Mesothelial cell of epicardium (in vitro differentiated cells): Measurements from ENCODE around the gene KCNH6. TPM values are rescaled to one million over a fixed set of nuclear protein-coding genes. Genes with fewer than 3 reads are reported as not detected.
A peak's percentile ranks its signal among the peaks of the same experiment; 100 is the strongest.

Experiments used
- DNase-seq, 2 experiments: peaks; one replicate each; pipeline ENCODE4 v3.0.0; 2021; ENCODE audit warnings: low spot score in 2 of 2; ENCODE audit not compliant: unreplicated experiment in 2 of 2
- H3K27ac Mint-ChIP-seq: 2 replicates; pipeline ENCODE4 v1.8.0; 2021; ENCODE audit warnings: mixed read lengths
- H3K27me3 Mint-ChIP-seq: 2 replicates; pipeline ENCODE4 v1.8.0; 2021; ENCODE audit warnings: low read depth, mixed read lengths
- H3K36me3 Mint-ChIP-seq: 2 replicates; pipeline ENCODE4 v1.8.0; 2021; ENCODE audit warnings: mixed read lengths
- H3K4me1 Mint-ChIP-seq: 2 replicates; pipeline ENCODE4 v1.8.0; 2021; ENCODE audit warnings: mixed read lengths
- H3K4me3 Mint-ChIP-seq: 2 replicates; pipeline ENCODE4 v1.8.0; 2021; ENCODE audit warnings: mild to moderate bottlenecking, moderate library complexity, mixed read lengths
- H3K9me3 Mint-ChIP-seq: 2 replicates; pipeline ENCODE4 v1.8.0; 2021; ENCODE audit warnings: mixed read lengths
- total RNA-seq: library from RNA; stranded (reverse); gene quantifications from 3 replicates; pipeline ENCODE4 v1.2.1, GENCODE V29; 2021
- TF ChIP-seq, protein P1 (sequence below): fragments of 200-600 bp; sonication (generic); IDR thresholded peaks from one replicate; pipeline ENCODE4 v1.5.0; 2021; ENCODE audit warnings: antibody characterized with exemption; ENCODE audit not compliant: unreplicated experiment

The KCNH6 gene
- total RNA-seq, 1 donor from 2014 or later = not detected

DNA sequence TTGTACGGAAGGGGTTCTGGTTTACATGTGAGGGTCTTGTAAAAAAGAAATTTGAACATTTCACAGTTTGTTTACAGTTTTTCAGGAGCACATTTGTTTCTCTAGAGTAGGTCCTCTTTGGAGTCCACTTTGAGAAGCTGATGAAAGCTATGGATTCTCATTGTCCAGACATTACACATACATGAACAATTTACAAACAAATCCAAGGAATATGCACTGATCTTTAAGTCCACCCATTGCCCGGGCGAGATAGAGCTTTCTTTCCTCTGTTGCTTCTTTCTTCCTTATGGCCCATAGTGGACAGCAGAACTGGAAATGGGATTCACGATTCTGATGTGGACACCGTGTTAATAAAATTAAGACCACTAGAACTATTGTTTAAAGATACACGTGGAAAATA is 29.1 kb downstream of the KCNH6 start:
- Mint-ChIP-seq H3K4me1 (peaks cover 35% of the 10 kb centered on the region), H3K27me3 (no peaks in the 10 kb centered on the region), H3K36me3 (peaks cover 12% of the 10 kb centered on the region), H3K4me3 (peak overlapping the region; percentile 99), H3K9me3 (peaks cover 5% of the 10 kb centered on the region), H3K27ac (peak overlapping the region; percentile 95)
- no peak for DNase-seq
- TF ChIP-seq, protein P1, sequence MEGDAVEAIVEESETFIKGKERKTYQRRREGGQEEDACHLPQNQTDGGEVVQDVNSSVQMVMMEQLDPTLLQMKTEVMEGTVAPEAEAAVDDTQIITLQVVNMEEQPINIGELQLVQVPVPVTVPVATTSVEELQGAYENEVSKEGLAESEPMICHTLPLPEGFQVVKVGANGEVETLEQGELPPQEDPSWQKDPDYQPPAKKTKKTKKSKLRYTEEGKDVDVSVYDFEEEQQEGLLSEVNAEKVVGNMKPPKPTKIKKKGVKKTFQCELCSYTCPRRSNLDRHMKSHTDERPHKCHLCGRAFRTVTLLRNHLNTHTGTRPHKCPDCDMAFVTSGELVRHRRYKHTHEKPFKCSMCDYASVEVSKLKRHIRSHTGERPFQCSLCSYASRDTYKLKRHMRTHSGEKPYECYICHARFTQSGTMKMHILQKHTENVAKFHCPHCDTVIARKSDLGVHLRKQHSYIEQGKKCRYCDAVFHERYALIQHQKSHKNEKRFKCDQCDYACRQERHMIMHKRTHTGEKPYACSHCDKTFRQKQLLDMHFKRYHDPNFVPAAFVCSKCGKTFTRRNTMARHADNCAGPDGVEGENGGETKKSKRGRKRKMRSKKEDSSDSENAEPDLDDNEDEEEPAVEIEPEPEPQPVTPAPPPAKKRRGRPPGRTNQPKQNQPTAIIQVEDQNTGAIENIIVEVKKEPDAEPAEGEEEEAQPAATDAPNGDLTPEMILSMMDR = no peak

DNA sequence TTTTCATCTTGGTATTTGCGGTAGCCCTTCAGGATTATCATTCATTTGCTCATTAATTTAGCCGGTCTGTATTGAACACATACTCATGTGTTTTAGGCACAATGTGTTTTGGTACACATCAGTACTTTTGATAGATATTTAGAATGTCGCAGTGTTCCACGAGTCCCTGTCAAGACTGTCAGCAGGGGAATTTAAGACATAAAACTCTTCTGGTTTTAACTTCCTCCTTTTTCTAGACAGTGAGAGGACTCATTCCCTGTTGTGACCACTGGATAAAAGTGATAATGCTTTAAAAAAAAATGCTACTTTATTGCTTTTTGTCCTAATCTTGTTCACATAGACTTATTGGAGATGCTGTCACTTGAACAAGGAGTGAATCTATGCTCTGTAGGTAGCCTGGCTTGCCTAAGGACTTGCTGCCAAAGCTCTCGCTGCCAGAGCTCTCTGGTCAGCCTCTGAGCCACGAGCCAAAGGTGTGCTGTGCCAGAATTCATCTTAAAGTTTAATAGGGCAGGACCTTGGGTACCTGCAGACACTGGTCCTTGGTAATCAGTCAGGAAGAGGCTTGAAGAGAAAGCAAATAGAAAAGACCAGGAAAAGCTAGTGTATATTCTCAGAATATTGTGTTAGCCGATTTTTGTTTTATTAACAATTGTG is 32.5 kb downstream of the KCNH6 start:
- no peak overlapping the region for H3K27ac Mint-ChIP-seq
- H3K9me3 Mint-ChIP-seq = peaks cover 9% of the 10 kb centered on the region
- DNase-seq = no peak
- no peaks in the 10 kb centered on the region for H3K27me3 Mint-ChIP-seq
- TF ChIP-seq, protein P1 = no peak
- H3K4me3 Mint-ChIP-seq = no peak overlapping the region
- H3K36me3 Mint-ChIP-seq = peaks cover 18% of the 10 kb centered on the region
- peaks cover 29% of the 10 kb centered on the region for H3K4me1 Mint-ChIP-seq

DNA sequence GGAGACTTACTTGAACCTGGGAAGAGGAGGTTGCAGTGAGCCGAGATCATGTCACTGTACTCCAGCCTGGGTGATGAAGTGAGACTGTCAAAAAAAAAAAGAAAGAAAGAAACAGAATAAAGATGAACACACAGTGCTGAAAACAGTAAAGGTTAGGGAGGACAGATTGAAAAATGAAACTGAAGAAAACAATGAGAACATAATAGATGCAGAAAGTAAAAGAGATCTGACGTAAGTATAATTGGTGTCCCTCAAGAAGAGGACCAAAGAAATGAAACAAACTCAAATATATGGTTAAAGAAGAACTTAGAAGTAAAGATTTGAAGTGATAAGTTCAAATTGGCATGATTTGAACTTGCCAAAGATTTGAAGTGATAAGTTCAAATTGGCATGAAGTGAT is 34.3 kb downstream of the KCNH6 start:
- Mint-ChIP-seq H3K27ac (no peak overlapping the region), H3K36me3 (peaks cover 18% of the 10 kb centered on the region), H3K27me3 (no peaks in the 10 kb centered on the region), H3K4me3 (no peak overlapping the region), H3K4me1 (peaks cover 19% of the 10 kb centered on the region), H3K9me3 (peaks cover 9% of the 10 kb centered on the region)
- DNase-seq = no peak
- TF ChIP-seq, protein P1 = no peak

DNA sequence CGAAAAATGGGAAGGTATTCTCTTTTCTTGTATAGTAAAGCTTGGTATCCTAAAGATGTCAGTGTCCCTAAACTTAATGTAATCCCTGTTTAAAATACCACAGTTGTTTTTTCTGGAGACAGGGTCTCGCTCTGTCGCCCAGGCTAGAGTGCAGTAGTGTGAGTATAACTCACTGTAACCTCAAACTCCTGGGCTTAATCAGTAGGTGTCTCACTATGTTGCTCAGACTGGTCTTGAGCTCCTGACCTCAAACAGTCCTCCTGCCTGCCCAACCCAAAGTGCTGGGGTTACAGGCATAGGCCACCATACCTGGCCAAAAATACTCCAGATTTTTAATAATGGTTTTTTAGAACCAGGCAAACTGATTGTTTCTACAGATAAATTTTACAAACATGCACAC is 35.3 kb downstream of the KCNH6 start:
- TF ChIP-seq, protein P1 = no peak
- Mint-ChIP-seq H3K4me1 (peaks cover 8% of the 10 kb centered on the region), H3K4me3 (no peak overlapping the region), H3K27ac (no peak overlapping the region), H3K9me3 (peaks cover 9% of the 10 kb centered on the region), H3K27me3 (no peaks in the 10 kb centered on the region), H3K36me3 (peaks cover 18% of the 10 kb centered on the region)
- DNase-seq = no peak

DNA sequence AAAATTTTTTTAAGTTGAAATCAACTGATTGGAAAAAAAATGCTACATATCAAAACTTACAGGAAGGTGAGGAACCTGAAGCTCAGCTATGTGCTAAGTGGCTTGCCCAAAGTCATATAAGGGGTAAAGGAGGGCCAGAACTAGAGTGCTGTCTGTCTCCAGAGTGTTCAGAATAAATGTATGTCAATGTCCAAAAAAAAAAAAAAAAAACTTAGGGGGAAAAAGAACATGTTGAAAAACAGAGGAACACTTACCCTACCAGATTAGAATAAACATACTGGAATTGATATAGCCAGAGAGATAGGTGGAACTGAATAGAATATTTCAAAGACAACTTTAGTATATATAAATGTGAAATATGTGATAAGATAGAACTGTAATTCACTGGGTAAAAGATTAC is 38.7 kb downstream of the KCNH6 start:
- TF ChIP-seq, protein P1 = no peak
- Mint-ChIP-seq H3K4me3 (no peak overlapping the region), H3K27ac (no peak overlapping the region), H3K36me3 (peaks cover 15% of the 10 kb centered on the region), H3K27me3 (no peaks in the 10 kb centered on the region), H3K4me1 (no peaks in the 10 kb centered on the region), H3K9me3 (peaks cover 8% of the 10 kb centered on the region)
- DNase-seq = no peak
